ENCODE measurements around the gene RDH12.

- TF ChIP-seq POLR2AphosphoS5 (IDR thresholded peaks at IDR 0.05; ENCODE audit: low read depth, low read length), result no peak
- no peak for TF ChIP-seq CTCF (IDR thresholded peaks at IDR 0.05)
- TF ChIP-seq REST (IDR thresholded peaks at IDR 0.05; ENCODE audit: insufficient read depth in 1 of 2, low read depth in 2 of 2, low read length in 1 of 2), result no peak
- no peak for TF ChIP-seq SIN3A (IDR thresholded peaks at IDR 0.05; ENCODE audit: borderline replicate concordance, insufficient read depth, low read depth, low read length)
- TF ChIP-seq TCF7L2 (IDR thresholded peaks at IDR 0.05; ENCODE audit: low read depth, low read length), result no peak
Measured at GRCh38 chr14:67768219-67768618, 66.5 kb downstream of the RDH12 start.
